ENCODE data around the gene MTSS2.

The MTSS2 gene

DNA sequence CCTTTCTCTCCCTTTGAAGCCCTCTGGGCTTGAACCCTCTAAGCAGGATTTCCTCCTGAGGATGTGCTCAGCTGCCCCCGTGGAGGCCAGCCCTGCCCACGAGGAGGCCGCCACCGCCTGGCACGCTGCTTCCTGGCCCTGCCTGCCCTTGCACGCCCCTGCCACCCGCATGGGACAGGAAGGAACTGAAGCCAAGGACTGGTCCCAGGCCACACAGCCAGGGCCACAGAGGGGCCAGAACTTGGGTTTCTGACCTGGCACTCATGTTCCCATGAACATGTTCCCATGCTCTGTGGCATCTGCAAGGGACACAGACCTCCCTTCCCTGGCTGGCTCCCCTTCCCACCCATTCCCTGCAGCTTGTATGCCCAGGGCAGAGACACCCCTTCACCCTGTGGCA lies 24.1 kb upstream of the MTSS2 start:
- H3K4me3 ChIP-seq (ENCODE audit: low read depth, low read length), result no peak overlapping the region
- no peak for DNase-seq (ENCODE audit: low read depth)
- TF ChIP-seq, protein P1, sequence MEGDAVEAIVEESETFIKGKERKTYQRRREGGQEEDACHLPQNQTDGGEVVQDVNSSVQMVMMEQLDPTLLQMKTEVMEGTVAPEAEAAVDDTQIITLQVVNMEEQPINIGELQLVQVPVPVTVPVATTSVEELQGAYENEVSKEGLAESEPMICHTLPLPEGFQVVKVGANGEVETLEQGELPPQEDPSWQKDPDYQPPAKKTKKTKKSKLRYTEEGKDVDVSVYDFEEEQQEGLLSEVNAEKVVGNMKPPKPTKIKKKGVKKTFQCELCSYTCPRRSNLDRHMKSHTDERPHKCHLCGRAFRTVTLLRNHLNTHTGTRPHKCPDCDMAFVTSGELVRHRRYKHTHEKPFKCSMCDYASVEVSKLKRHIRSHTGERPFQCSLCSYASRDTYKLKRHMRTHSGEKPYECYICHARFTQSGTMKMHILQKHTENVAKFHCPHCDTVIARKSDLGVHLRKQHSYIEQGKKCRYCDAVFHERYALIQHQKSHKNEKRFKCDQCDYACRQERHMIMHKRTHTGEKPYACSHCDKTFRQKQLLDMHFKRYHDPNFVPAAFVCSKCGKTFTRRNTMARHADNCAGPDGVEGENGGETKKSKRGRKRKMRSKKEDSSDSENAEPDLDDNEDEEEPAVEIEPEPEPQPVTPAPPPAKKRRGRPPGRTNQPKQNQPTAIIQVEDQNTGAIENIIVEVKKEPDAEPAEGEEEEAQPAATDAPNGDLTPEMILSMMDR (IDR thresholded peaks at IDR 0.05; ENCODE audit: insufficient read depth, low read depth, low read length, missing control alignments), result no peak

DNA sequence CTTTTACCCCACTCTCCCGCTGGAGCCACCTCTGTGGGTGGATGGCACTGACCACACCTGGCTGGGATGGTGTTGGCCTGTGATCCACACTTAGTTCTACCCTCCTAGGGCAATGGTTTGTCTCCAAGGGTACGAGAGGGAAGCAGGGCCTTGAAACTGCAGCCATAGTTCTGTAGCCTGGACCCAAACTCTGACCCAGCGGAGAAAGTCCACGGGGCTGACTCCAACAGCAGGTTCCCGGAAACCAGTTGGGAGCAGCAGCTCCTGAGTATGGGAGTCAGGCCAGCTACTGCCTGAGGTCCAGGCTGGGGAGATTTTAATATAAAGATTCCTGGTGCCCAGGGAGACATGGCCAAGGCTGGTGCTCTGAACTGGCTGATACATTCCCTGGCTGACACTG lies 23.6 kb upstream of the MTSS2 start:
- TF ChIP-seq, protein P1 (IDR thresholded peaks at IDR 0.05; ENCODE audit: insufficient read depth, low read depth, low read length, missing control alignments), result no peak
- H3K4me3 ChIP-seq (ENCODE audit: low read depth, low read length), result no peak overlapping the region
- no peak for DNase-seq (ENCODE audit: low read depth)

DNA sequence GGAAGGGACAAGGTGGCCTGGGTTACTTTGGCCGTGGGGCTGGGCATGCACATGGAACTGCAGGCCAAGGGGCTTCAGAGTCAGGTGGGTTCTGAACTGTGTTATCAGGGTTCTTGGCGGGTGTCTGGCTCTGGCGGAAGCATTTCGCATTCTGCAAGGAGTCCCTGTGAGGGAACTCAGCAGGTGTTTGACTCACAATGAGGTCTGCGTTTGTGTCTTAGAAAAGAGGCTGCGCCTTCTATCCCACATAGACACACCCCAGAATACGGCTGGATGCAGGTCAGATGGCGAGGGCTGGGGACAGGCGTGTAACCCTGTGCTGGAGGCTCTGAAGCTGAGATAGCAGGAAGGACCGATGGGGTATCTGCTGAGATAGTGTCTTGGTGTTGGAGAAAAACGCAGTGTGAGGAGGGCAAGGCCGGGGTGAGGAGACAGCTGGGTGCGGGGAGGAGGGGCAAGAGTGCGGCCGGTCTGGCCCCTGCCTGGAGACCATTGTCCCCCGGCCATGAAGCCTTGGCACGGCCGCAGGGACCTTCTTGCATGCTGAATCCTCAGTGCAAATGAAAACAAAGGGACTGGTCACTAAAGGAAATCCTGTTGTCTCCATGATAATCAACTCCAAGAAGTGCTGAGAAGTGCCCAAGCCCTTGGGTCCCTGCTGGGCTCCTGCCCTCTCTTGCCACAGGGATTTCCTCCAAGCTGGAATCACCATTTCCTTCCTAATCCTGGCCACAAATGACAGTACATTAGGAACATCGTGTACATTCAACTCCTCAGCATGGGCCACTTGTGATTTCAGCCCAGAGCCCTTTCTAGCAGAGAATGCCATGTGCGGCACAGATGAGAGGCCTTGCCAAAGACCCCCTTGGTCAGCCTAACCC lies 22.8 kb upstream of the MTSS2 start:
- no peak for DNase-seq (ENCODE audit: low read depth)
- no peak overlapping the region for H3K4me3 ChIP-seq (ENCODE audit: low read depth, low read length)
- TF ChIP-seq, protein P1 (IDR thresholded peaks at IDR 0.05; ENCODE audit: insufficient read depth, low read depth, low read length, missing control alignments), result no peak

DNA sequence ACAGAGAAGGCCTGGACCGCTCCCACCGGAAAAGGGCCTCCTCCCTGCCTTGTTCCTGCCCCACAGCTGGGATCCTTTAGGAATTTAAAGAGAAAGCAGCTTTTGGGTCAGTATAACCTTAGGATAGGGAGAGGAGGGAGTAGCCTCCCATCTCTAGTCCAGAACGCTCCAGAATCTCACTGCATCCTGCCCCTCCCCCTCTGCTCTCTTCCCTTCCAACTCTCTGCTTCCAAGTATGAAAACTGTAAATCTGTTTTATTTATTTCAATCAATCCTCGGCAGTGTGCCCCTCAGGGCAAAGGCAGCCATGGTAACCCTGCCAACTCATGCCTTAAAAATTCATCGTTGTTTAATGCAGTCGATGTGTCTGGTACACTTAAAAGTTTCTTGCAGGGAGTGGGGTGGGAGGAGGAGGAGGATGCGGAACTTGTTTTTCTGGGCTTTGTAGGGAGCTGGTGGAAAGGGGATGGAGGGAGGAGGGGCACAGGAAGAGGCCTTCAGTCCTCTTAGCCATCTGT lies 21.2 kb upstream of the MTSS2 start:
- no peak for DNase-seq (ENCODE audit: low read depth)
- no peak overlapping the region for H3K4me3 ChIP-seq (ENCODE audit: low read depth, low read length)
- TF ChIP-seq, protein P1 (IDR thresholded peaks at IDR 0.05; ENCODE audit: insufficient read depth, low read depth, low read length, missing control alignments), result no peak

DNA sequence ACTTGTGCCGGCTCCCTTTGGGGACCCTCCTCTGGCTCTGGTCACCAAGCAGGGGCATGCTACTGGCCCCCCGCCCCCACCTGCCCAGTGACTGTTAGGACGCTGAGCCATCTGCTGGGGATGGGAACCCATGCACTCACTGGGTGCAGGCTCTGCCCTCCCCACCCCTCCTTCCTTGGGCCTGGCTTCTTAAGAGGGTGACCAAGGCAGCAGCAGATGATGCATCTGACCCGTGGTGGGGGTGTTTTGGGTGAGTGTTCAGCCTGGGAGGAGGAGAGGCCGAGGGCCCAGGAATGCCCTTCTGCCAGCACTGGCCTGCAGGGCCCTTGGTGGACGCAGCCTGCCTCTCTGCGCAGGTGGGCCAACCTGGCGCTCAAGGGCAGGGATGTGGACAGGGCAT lies 19.2 kb upstream of the MTSS2 start:
- no peak overlapping the region for H3K4me3 ChIP-seq (ENCODE audit: low read depth, low read length)
- TF ChIP-seq, protein P1 (IDR thresholded peaks at IDR 0.05; ENCODE audit: insufficient read depth, low read depth, low read length, missing control alignments), result no peak
- DNase-seq (ENCODE audit: low read depth), result no peak

DNA sequence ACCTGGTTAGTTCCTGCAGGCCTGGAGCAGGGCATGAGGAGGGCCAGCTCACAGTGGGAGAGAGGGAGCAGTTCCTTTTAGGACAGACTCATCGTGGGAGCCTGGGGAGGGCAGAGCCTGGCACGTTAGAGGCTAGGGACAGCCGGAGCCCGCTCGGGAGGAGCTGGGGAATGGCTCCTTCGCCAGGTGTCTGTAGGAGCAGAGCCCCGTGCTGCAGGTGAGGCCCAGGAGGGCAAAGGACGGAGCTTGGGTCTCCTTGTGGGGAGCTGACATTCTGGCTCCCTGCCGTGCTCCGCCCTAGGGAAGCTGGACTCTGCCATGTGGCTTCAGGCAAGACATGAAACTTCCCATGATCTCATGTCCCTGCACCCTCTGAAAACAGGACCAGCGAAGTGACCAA lies 18.7 kb upstream of the MTSS2 start:
- DNase-seq (ENCODE audit: low read depth), result no peak
- H3K4me3 ChIP-seq (ENCODE audit: low read depth, low read length), result no peak overlapping the region
- TF ChIP-seq, protein P1 (IDR thresholded peaks at IDR 0.05; ENCODE audit: insufficient read depth, low read depth, low read length, missing control alignments), result no peak
